HG03571 (cell line): Measurements from ENCODE around the gene METTL24.
"Not testable (repeated sequence)": the region's sequence is repeated elsewhere in the genome, so short reads cannot be mapped to it uniquely, and the experiment has no call there.

ENCODE experiments used
- ATAC-seq: cut with Tn5 transposase; IDR thresholded peaks from one replicate; pipeline ENCODE4 v1.9.1; 2021; ENCODE audit not compliant: unreplicated experiment

The METTL24 gene

GRCh38 chr6:110363748-110364147 is 5.6 kb upstream of the METTL24 start:
- ATAC-seq = no peak

GRCh38 chr6:110360676-110361075 is 2.5 kb upstream of the METTL24 start:
- ATAC-seq = no peak

GRCh38 chr6:110359556-110359955 is 1.4 kb upstream of the METTL24 start:
- ATAC-seq = no peak

GRCh38 chr6:110358553-110359160 is 508 bp upstream of the METTL24 start:
- no peak for ATAC-seq

- ATAC-seq = no peak
These were observed 868 bp downstream of the METTL24 start for GRCh38 chr6:110357298-110357663.

GRCh38 chr6:110356778-110357177 is 1.4 kb downstream of the METTL24 start:
- no peak for ATAC-seq

GRCh38 chr6:110355727-110356126 is 2.4 kb downstream of the METTL24 start:
- no peak for ATAC-seq

GRCh38 chr6:110355022-110355421 is 3.1 kb downstream of the METTL24 start:
- no peak for ATAC-seq

GRCh38 chr6:110354153-110354552 is 4.0 kb downstream of the METTL24 start:
- ATAC-seq = no peak

GRCh38 chr6:110353457-110354001 is 4.6 kb downstream of the METTL24 start:
- ATAC-seq = no peak

- no peak for ATAC-seq
These were observed 5.4 kb downstream of the METTL24 start for GRCh38 chr6:110352563-110353262.

- ATAC-seq = no peak
These were observed 6.2 kb downstream of the METTL24 start for GRCh38 chr6:110351986-110352385.

- ATAC-seq = no peak
These were observed 6.6 kb downstream of the METTL24 start for GRCh38 chr6:110351546-110351945.

GRCh38 chr6:110350593-110350992 is 7.6 kb downstream of the METTL24 start:
- ATAC-seq = not testable (repeated sequence)

GRCh38 chr6:110348961-110349690 is 9.0 kb downstream of the METTL24 start:
- no peak for ATAC-seq

- ATAC-seq = no peak
These were observed 13.1 kb downstream of the METTL24 start for GRCh38 chr6:110345025-110345424.

- ATAC-seq = no peak
These were observed 15.4 kb downstream of the METTL24 start for GRCh38 chr6:110342759-110343158.

GRCh38 chr6:110341663-110342596 is 16.2 kb downstream of the METTL24 start:
- ATAC-seq = no peak

GRCh38 chr6:110341067-110341466 is 17.1 kb downstream of the METTL24 start:
- ATAC-seq = no peak

GRCh38 chr6:110340392-110340965 is 17.7 kb downstream of the METTL24 start:
- ATAC-seq = no peak
